ENCODE results near the gene PSMD3.

PSMD3 gene

GRCh38 chr17:39962642-39963220 is 17.9 kb upstream of the PSMD3 start, which contains the start of gene GSDMA:
GSDMA (plus strand) TSS chr17:39963004; CDS start chr17:39965688, 2,684 bp downstream.
- no peak for DNase-seq

DNA sequence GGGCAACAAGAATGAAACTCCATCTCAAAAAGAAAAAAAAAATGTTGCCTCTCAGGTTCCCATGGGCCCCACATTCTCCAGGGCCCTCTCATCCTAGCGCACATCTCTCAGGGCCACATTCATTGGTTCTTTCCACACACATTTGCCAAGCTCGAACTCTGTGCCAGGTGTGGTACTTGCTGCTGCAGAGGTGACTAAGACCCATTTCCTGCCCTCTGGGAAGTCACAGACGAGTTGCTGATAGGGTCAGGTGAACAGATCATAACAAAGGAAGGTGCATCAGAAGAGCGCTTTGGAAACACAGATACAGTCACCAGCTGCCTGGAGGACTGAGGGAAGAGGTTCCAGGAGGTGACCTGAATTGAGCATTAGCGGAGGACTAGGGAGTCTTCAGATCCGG is 16.8 kb upstream of the PSMD3 start:
- no peak for DNase-seq

GRCh38 chr17:39965017-39965699 is 15.4 kb upstream of the PSMD3 start:
- DNase-seq: no peak

GRCh38 chr17:39966771-39967170 is 13.8 kb upstream of the PSMD3 start:
- DNase-seq: no peak

DNA sequence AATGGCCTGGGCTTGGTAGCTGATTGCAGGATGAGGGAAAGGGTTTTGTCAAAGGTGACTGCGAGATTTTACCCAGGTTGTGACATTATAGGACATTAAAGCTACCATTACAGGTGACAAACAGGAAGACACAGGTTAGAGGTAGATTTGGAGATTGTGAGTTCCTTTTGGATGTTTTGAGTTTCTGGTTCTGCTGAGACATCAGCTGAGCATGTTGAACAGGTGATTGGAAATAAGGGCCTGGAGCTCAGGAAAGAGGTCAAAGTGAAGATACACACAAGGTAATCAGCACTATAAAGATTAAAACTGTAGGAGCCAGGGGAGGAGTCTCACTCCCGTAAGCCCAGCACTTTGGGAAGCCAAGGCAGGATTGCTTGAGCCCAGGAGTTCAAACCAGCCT is 11.8 kb upstream of the PSMD3 start:
- no peak for DNase-seq

GRCh38 chr17:39969375-39969774 is 11.2 kb upstream of the PSMD3 start:
- no peak for DNase-seq

GRCh38 chr17:39970157-39970692 is 10.4 kb upstream of the PSMD3 start:
- DNase-seq: no peak

GRCh38 chr17:39971076-39971603 is 9.5 kb upstream of the PSMD3 start:
- DNase-seq: no peak

- no peak for DNase-seq
These were observed 8.3 kb upstream of the PSMD3 start for GRCh38 chr17:39972271-39972670.

GRCh38 chr17:39973496-39973895 is 7.1 kb upstream of the PSMD3 start:
- no peak for DNase-seq

- no peak for DNase-seq
These were observed 6.2 kb upstream of the PSMD3 start for GRCh38 chr17:39974433-39974832.

- no peak for DNase-seq
These were observed 4.8 kb upstream of the PSMD3 start for GRCh38 chr17:39975801-39976200.

DNA sequence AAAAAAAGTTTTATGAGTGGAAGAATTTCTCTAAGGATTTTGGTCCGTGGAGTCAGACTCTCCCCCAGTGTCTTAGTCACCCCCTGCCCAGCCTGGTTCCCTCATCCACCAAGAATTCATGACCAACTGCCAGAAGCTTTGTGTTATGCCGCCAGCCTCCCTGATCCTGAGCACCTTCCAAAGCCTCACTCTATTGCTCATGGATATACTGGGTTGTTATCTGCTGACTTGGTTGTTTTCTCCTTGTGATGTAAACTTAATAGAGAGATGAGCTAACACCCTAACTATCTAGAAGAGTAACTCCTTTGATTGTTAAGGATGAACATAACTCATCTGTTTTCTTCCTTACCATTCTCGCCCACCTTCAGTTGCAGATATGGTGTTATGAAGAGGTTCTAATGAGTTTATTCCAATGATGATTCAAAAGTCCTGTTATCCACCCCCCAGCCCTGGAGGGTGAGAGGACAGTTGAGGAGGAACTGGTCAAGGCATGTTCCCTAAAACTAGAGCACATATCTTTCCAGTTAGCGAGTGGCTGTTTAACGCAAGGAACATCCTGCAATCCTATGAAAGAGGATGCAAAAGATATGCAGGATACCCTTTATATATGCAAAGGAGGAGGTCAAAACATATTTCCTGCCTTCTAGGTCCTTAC is 1.5 kb upstream of the PSMD3 start:
- DNase-seq: no peak

DNA sequence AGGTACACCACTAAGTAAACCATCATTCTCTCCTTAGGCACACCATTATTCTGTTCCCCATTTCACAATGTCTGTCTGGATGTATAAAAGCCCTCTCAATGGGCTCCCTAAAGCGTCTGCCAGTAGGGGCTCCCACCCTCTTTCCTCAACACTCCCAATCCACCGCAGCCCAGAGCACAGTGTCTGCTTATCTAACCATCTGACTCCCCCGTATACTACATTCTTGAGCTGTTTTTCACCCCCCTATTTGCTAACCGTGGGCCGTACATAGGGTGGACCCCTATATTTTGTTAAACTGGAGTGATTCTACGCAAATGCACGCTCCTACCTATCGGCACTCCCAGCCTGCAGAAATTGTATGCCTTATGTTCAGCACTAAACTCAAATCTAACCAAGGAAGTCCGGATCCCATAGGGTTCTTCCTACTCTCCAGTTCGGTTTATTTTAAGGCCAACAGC is 685 bp upstream of the PSMD3 start:
- no peak for DNase-seq

- no peak for DNase-seq
These were observed 667 bp downstream of the PSMD3 start for GRCh38 chr17:39981207-39981741.

DNA sequence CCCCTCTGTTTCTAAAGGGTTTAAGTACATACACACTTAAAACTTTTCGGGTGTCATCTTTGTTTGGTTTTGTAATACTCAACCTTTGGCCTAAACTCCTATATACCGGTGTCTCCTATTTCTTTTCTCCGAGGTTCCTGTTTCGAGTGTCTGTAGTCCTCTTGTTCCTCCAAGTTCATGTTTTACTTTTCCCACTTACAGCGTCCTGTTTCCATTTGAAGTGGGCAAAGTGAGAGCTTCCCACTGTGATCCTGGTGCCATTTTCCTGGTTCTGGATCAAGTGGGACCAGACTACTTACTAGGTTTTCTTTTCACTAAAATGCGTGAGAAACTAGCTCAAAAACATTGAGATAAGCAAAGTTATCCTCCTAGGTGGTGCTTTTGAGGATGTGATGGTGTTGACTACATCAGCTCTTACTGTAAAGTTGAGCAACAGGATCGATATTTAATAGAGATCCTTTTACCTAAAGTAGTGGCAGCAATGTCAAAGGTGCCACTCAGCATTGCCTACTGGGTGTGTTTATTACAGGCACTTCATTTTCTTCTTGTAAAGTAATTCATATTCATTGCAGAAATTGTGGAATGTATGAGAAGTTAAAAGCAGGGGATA is 1.3 kb downstream of the PSMD3 start:
- no peak for DNase-seq

DNA sequence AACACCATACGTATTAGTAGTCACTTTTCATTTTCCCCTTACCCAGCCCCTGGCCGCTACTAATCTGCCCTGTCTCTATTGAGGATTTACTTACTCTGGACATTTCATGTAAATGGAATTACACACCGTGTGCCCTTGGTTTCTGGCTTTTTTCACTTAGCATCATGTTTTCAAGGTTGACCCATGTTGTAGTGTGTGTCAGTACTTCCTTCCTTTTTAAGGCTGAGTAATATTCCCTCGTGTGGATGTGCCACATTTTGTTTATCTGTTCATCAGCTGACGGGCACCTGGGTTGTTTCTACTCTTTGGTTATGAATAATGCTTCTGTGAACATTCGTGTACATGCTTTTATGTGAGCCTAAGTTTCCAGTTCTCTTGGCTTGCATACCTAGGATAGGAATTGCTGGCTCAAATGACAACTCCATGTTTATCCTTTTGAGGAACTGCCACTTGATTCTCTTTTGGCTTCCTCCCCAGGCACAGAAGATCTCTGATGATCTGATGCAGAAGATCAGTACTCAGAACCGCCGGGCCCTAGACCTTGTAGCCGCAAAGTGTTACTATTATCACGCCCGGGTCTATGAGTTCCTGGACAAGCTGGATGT is 7.7 kb downstream of the PSMD3 start:
- no peak for DNase-seq

DNA sequence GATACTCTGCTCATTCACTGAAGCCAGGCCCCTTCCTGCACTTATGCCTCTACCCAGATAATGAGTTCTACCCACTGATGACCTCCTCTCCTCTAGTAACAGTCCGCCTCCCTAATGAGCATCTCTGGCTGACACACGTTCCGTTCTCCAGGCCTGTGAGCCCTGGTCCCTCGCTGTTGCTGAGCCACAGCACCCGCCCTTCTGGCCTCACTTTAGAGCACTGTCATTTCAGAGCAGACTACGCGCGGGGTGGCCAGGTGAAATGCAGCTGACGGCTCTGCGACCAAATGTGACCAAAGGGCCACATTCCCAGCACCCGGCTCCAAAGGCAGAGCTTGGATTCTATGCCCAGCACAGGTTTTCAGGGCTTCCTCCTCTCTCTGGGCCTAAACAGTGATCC is 13.8 kb downstream of the PSMD3 start:
- no peak for DNase-seq

DNA sequence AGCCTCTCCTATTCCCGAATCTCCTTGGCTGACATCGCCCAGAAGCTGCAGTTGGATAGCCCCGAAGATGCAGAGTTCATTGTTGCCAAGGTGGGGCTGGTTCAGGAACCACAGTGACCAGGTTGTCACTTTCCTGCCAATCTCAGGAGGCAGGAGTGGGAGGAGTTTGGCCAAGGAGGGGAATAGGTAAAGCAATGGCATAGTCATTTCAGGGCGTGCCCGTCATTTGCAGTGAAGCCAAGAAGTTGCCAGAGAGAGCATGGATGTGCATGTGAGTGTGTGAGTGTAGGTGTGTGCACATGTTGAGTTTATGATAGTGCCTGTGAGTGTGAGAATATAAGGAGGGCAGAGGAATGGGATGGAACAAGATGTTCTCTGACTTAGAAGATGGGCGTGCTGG is 14.8 kb downstream of the PSMD3 start:
- no peak for DNase-seq

DNA sequence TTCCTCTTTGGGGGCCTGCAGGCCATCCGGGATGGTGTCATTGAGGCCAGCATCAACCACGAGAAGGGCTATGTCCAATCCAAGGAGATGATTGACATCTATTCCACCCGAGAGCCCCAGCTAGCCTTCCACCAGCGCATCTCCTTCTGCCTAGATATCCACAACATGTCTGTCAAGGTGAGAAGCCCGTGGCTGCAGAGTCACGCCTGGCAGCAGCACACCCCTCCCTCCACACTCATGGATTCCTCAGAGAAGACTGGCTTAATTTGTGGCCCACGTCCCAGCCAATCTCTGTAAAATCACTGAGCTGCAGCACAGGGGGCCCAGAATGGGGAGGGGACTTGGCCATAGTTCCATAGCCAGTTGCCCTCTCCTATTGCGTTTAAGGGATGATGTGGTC is 15.6 kb downstream of the PSMD3 start:
- DNase-seq: no peak

GRCh38 chr17:39996800-39997199 is 16.2 kb downstream of the PSMD3 start:
- no peak for DNase-seq

GRCh38 chr17:39997543-39997942 is 16.9 kb downstream of the PSMD3 start:
- DNase-seq: no peak

DNA sequence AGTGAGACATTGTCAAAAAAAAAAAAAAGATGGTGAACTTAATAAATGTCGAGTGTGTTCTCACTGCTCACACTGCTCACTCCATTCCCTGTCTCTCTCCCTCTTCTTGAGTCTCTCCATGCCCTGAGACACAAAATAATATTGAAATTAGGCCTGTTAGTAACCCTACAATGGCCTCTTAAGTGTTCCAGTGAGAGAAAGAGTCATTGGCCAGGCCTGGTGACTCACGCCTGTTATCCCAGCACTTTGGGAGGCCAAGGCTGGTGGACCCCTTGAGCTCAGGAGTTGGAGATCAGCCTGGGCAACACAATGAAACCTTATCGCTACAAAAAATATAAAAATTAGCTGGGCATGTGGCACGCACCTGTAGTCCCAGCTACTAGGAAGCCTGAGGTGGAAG is 18.5 kb downstream of the PSMD3 start:
- DNase-seq: no peak
